Measurements from ENCODE around the gene TNNT2. TPM values are rescaled to one million over a fixed set of nuclear protein-coding genes. Genes with fewer than 3 reads are reported as not detected.

The TNNT2 gene
- total and polyA plus RNA-seq, 5 donors: 5,203 to 16,707 (median 7,247) TPM

DNA sequence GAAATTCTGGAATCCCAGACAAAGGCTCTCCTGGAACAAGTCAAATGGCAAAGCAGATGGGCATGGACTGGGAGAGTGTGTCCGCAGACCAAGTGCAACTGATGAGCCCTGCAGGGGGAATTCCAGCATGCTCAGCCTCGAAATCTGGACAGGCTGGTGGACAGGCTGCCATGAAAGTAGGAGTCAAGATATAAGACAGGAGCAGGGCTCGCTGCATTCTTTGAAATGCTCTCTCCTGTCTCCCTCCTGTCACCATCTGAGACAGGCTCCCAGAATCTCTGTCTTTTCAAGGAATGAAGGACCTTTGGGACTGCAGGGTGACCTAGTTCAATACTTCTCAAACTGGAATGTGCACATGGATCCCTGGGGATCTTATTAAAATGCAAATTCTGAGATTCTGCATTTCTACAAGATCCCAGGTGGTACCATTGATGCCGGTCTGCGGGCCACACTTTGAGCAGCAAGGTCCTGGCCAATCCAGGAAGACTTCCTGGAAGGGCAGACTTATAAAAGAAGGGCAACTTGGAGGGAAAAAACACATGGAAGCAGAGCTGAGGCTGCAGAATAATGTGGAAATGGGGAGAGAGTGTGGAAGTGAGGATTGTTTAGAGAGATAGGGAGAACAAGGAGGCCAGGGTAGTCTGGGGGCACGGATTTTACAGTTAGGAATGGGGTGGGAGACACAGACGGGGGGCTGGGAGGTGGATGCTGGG is 29.8 kb downstream of the TNNT2 start:
- Histone ChIP-seq H3K4me3 (ENCODE audit: low read length) (no peak overlapping the region), H3K4me1 (ENCODE audit: control insufficient read depth, insufficient read depth, low read length) (peaks cover 2% of the 10 kb centered on the region), H3K27ac (ENCODE audit: low read length) (no peak overlapping the region), H3K27me3 (ENCODE audit: control insufficient read depth, insufficient read depth) (no peaks in the 10 kb centered on the region), H3K9me3 (ENCODE audit: control insufficient read depth, low read length) (no peaks in the 10 kb centered on the region)
- DNase-seq (peak in 1 of 3 donors; percentile 6), ATAC-seq (no peak)
- intact Hi-C loops (cut with DNase I): loop anchor here in 2 of 4 donors (5.0 kb wide), 2 partner anchors 90 to 95 kb away; no protein-coding TSS in a partner anchor
- 38% methylated on average over 7 of the region's 7 CpGs for WGBS

DNA sequence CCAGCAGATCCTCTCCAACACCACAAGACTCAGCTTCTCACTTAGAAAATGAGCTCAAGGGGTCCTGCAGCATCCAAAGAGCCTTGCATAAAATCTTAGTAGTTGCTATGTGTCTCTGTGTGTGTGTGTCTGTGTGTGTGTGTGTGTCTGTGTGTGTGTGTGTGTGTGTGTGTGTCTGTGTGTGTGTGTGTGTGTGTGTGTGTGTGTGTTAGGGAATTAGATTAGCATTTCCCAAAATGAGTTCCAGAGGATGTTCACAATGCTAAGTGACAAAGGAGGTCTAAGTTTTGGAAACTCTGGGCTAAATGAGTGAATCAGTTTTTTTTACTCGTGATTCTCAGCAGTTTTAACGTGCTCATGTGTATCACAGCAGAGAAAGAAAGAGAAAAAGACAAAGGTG is 30.5 kb downstream of the TNNT2 start:
- Histone ChIP-seq H3K27me3 (ENCODE audit: control insufficient read depth, insufficient read depth) (no peaks in the 10 kb centered on the region), H3K4me3 (ENCODE audit: low read length) (no peak overlapping the region), H3K9me3 (ENCODE audit: control insufficient read depth, low read length) (no peaks in the 10 kb centered on the region), H3K27ac (ENCODE audit: low read length) (no peak overlapping the region), H3K4me1 (ENCODE audit: control insufficient read depth, insufficient read depth, low read length) (peaks cover 2% of the 10 kb centered on the region)
- 46% methylated on average over 2 of the region's 2 CpGs for WGBS
- no peak for ATAC-seq
- no peak for DNase-seq
- intact Hi-C loops (cut with DNase I): loop anchor here in 2 of 4 donors (5.0 kb wide), 2 partner anchors 90 to 95 kb away; no protein-coding TSS in a partner anchor

DNA sequence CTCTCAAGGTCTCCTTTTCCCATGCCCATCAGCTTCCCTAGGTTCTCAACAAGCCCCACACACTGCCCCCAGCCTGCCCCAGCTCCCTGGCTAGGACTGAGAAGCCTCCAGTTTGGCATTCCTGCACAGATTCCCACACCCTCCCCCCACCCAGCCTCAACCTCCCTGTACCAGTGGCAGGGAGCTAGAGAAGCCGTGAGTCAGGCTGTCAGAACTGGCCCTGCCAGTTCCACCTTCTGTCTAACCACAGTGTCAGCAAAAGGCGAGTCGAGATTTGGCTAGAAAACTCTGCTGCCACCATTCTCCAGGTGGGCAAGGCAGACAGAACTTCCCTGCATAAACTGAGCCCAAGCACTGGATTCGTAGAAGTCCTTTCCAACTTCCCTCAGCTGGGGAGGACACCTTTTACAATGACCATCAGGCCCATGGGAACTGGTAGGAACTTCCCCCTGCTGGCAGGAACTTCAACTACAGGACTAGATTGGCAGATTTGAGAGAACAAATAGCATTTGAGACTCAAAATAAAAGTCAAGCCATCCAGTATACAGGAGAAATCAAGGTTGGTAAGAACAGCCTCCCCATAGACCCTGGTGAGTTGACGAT is 31.0 kb downstream of the TNNT2 start:
- Histone ChIP-seq H3K4me1 (ENCODE audit: control insufficient read depth, insufficient read depth, low read length) (peaks cover 2% of the 10 kb centered on the region), H3K27ac (ENCODE audit: low read length) (no peak overlapping the region), H3K4me3 (ENCODE audit: low read length) (no peak overlapping the region), H3K27me3 (ENCODE audit: control insufficient read depth, insufficient read depth) (no peaks in the 10 kb centered on the region), H3K9me3 (ENCODE audit: control insufficient read depth, low read length) (no peaks in the 10 kb centered on the region)
- peak in 1 of 3 donors; percentile 14 for DNase-seq
- ATAC-seq: peak in 1 of 2 donors; percentile 25
- intact Hi-C loops (cut with DNase I): loop anchor here in 2 of 4 donors (5.0 kb wide), 2 partner anchors 89 to 94 kb away; no protein-coding TSS in a partner anchor
- 59% methylated on average over 5 of the region's 5 CpGs for WGBS

DNA sequence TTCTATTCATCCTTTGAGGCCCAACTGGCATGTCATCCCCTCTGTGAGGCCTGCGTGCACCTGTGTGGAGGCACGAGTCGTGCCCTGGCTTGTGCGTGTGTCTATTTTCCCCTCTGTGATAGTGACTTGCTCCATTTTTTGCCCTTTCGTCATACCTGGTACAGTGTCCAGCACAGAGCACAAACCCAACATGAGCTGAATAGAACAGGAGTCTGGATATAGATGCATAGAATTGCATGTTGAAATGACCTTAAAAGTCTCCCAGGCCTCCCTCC is 32.5 kb downstream of the TNNT2 start:
- H3K4me1 ChIP-seq (ENCODE audit: control insufficient read depth, insufficient read depth, low read length): peaks cover 2% of the 10 kb centered on the region
- H3K4me3 ChIP-seq (ENCODE audit: low read length): no peak overlapping the region
- no peaks in the 10 kb centered on the region for H3K9me3 ChIP-seq (ENCODE audit: control insufficient read depth, low read length)
- ATAC-seq: no peak
- WGBS: 96% methylated on average over 5 of the region's 5 CpGs
- no peak overlapping the region for H3K27ac ChIP-seq (ENCODE audit: low read length)
- H3K27me3 ChIP-seq (ENCODE audit: control insufficient read depth, insufficient read depth): no peaks in the 10 kb centered on the region
- intact Hi-C loops (cut with DNase I): loop anchor here in 2 of 4 donors (5.0 kb wide), 2 partner anchors 88 to 93 kb away; no protein-coding TSS in a partner anchor
- DNase-seq: peak in 1 of 3 donors; percentile 14

DNA sequence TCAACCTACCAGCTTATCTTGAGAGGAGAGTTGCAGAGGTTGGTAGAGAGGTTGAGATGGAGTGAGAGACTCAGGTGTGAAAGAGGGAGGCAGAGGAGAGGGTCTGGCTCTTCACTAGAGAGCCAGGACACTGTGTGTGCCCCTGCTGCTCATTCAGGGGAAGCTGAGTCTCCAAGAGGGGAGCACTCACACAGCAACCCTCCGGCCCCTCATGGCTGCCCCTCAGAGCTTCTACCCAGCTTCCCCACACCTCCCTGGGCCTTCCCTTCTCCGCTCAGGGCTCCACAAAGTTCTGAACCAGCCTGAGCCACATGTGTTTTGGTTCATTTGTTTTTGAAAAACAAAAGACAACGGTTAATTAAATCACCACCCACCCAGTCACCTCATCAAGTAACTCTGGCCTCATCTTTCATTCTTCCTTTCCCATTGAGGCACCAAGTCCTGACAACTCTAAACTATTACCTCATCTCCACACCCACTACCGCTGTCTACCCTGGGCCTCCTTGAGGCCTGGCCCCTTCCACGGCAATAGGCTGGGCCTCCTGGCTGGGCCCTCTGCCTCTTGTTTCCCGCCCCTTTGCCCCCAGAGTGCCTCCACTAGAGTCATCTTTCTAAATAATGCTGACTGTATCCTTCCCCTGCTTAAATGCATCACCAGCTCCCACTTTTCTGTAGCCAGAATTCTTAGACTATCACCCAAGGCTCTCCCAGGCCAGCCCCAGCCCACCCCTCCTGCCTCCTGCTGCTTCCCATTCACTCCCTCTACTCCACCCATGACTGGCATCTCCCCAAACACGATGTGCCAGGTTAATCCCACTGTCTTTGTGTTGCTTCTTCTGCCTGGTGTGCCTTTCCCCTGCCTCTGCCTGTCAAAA is 33.0 kb downstream of the TNNT2 start:
- intact Hi-C loops (cut with DNase I): loop anchor here in 2 of 4 donors (5.0 kb wide), 2 partner anchors 87 to 92 kb away; no protein-coding TSS in a partner anchor
- peaks cover 2% of the 10 kb centered on the region for H3K4me1 ChIP-seq (ENCODE audit: control insufficient read depth, insufficient read depth, low read length)
- no peaks in the 10 kb centered on the region for H3K9me3 ChIP-seq (ENCODE audit: control insufficient read depth, low read length)
- ATAC-seq: no peak
- H3K27ac ChIP-seq (ENCODE audit: low read length): no peak overlapping the region
- no peak overlapping the region for H3K4me3 ChIP-seq (ENCODE audit: low read length)
- no peaks in the 10 kb centered on the region for H3K27me3 ChIP-seq (ENCODE audit: control insufficient read depth, insufficient read depth)
- peak in 1 of 3 donors; percentile 5 for DNase-seq
- WGBS: 81% methylated on average over 7 of the region's 7 CpGs

DNA sequence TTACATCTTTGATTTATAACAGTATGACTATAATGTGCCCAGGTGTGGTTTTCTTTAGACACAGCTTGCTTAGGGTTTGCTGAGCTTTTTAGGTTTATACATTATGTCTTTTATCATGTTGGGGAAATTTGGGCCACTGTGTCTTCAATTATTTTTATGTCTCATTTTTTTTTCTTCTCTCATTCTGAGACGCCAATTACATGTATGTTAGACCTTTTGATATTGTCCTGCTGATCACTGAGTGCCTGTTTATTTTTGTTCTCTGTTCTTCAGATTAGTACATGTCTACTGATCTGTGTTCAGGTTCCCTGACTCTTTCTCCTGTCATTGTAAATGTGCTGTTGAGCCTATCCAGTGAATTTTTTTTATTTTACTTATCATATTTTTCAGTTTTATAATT is 36.1 kb downstream of the TNNT2 start:
- Histone ChIP-seq H3K27me3 (ENCODE audit: control insufficient read depth, insufficient read depth) (no peaks in the 10 kb centered on the region), H3K9me3 (ENCODE audit: control insufficient read depth, low read length) (no peaks in the 10 kb centered on the region), H3K4me1 (ENCODE audit: control insufficient read depth, insufficient read depth, low read length) (no peaks in the 10 kb centered on the region), H3K27ac (ENCODE audit: low read length) (no peak overlapping the region), H3K4me3 (ENCODE audit: low read length) (no peak overlapping the region)
- no peak for ATAC-seq
- intact Hi-C loops (cut with DNase I): no loop called here
- DNase-seq: no peak
- 88% methylated on average over 1 of the region's 1 CpG for WGBS

DNA sequence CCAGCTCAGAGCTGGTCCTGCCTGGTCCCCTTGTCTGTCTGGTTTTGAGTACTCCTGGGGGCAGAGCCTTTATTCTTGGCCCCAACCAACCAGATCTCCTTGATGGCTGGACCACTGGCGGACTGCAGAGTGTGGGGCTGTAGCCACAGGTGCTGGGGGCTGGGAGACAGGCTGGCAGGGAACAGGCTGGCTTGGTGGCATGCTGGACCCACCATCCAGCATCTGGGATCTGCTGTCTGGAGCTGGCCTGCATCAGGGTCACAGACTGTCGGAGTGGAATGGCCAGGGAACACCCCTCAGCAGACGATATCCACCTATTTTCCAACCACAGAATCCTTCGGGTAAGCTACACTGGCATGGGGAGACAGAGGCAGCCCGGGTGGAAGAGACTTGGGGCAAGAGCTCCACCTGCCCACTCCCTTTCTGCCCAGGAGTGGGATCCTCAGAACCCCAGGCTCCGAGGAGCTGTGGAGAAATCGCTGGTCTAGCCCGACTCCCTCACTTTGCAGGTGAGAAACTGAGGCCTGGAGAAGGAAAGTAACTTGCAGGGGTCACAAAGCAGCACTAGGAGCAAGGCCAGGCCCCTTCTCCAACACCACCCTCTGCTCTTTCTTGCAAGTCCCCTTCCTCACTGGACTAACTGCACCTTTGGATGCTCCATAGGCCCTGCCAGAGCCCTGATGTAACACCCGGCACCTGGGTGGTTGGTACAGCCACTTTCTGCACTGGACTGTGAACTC is 40.6 kb downstream of the TNNT2 start:
- intact Hi-C loops (cut with DNase I): loop anchor here in 1 of 4 donors (5.0 kb wide), 1 partner anchor 75 kb away; no protein-coding TSS in a partner anchor
- ATAC-seq (no peak), DNase-seq (no peak)
- Histone ChIP-seq H3K9me3 (ENCODE audit: control insufficient read depth, low read length) (no peaks in the 10 kb centered on the region), H3K27ac (ENCODE audit: low read length) (no peak overlapping the region), H3K4me1 (ENCODE audit: control insufficient read depth, insufficient read depth, low read length) (peaks cover 2% of the 10 kb centered on the region), H3K4me3 (ENCODE audit: low read length) (no peak overlapping the region), H3K27me3 (ENCODE audit: control insufficient read depth, insufficient read depth) (no peaks in the 10 kb centered on the region)
- WGBS: 94% methylated on average over 9 of the region's 9 CpGs

DNA sequence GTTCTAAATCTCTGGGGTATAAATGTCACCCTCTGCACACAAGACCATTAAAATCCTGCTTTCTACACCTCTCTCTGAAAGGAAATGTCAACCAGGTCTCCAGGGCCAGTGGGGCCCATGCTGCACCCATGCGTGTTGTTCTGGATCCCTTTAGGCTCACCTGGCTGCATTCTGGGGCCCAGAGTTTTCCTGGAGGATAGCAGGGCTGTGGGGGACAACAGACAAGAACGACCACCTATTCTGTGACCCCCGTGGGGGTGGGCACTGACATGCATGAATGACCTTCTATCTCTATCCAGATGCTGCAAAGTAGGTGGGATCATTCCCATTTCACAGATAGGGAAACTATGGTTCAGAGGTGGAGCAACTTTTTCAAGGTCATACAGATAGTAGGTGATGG is 41.6 kb downstream of the TNNT2 start:
- no peaks in the 10 kb centered on the region for H3K9me3 ChIP-seq (ENCODE audit: control insufficient read depth, low read length)
- 84% methylated on average over 3 of the region's 3 CpGs for WGBS
- no peak for ATAC-seq
- peaks cover 2% of the 10 kb centered on the region for H3K4me1 ChIP-seq (ENCODE audit: control insufficient read depth, insufficient read depth, low read length)
- no peak overlapping the region for H3K27ac ChIP-seq (ENCODE audit: low read length)
- intact Hi-C loops (cut with DNase I): loop anchor here in 1 of 4 donors (5.0 kb wide), 1 partner anchor 74 kb away; no protein-coding TSS in a partner anchor
- no peaks in the 10 kb centered on the region for H3K27me3 ChIP-seq (ENCODE audit: control insufficient read depth, insufficient read depth)
- H3K4me3 ChIP-seq (ENCODE audit: low read length): no peak overlapping the region
- DNase-seq: no peak

DNA sequence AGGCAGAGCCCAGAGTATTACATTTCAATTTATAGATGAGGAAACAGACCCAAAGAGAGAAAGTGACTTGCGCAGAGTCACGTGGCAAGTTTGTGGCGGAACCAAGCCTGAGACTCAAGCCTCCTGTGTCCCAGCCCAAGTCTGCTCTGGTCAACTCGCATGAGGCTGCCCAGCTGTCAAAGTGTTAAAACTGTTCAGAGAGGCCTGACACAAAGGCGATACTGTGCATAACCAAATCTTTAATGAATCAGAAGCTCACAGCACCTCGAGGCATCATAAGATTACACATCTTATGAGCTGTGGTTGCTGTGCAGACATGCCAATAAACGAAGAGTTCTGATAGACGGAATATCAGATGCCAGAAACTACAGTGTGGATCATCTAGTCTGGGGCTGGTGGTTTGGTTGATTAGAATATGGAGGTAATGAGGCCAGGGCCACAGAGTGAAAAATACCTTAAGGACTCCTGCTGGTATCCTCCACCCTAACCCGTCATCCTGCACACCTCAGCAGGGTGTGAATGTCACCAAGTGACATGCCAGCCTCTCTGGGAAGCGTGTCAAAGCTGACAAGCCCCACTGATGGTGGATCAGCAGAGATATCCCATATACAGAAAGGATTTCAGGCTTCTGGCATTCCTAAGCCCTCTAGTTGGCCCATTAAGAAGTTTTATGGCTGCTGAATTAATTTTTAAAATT is 42.2 kb downstream of the TNNT2 start:
- H3K27me3 ChIP-seq (ENCODE audit: control insufficient read depth, insufficient read depth): no peaks in the 10 kb centered on the region
- ATAC-seq (peak; percentile 15 to 22), DNase-seq (no peak)
- no peak overlapping the region for H3K4me3 ChIP-seq (ENCODE audit: low read length)
- H3K27ac ChIP-seq (ENCODE audit: low read length): no peak overlapping the region
- H3K9me3 ChIP-seq (ENCODE audit: control insufficient read depth, low read length): no peaks in the 10 kb centered on the region
- WGBS: 62% methylated on average over 10 of the region's 10 CpGs
- intact Hi-C loops (cut with DNase I): loop anchor here in 1 of 4 donors (5.0 kb wide), 1 partner anchor 73 kb away; no protein-coding TSS in a partner anchor
- peaks cover 2% of the 10 kb centered on the region for H3K4me1 ChIP-seq (ENCODE audit: control insufficient read depth, insufficient read depth, low read length)

Data from right cardiac atrium (tissue), 5 donors.